Fibroblast of lung (primary cell): ENCODE measurements around the gene GHDC. TPM values are rescaled to one million over a fixed set of nuclear protein-coding genes. Genes with fewer than 3 reads are reported as not detected.
"Not testable (repeated sequence)": the region's sequence is repeated elsewhere in the genome, so short reads cannot be mapped to it uniquely, and the experiment has no call there.

Experiments used
- DNase-seq, 2 donors: peaks; one replicate each; pipeline versions ENCODE4 v3.0.0 to v3.0.0-alpha.2; 2010; ENCODE audit warnings: low read depth in 2 of 2
- H2AFZ ChIP-seq: 2 replicates; pipeline ENCODE4 v1.5.1; 2012; ENCODE audit warnings: low read length, control low read depth, inconsistent platforms
- H3K27ac ChIP-seq: 2 replicates; pipeline ENCODE4 v1.5.1; 2011; ENCODE audit warnings: low read length, control low read depth; ENCODE audit not compliant: insufficient read depth
- H3K27me3 ChIP-seq: 2 replicates; pipeline ENCODE4 v1.5.1; 2011; ENCODE audit warnings: mild to moderate bottlenecking, low read length; ENCODE audit not compliant: control insufficient read depth, insufficient read depth
- H3K36me3 ChIP-seq: 2 replicates; pipeline ENCODE4 v1.5.1; 2011; ENCODE audit warnings: low read length; ENCODE audit not compliant: control insufficient read depth, insufficient read depth
- H3K4me1 ChIP-seq: 2 replicates; pipeline ENCODE4 v1.5.1; 2011; ENCODE audit warnings: low read length; ENCODE audit not compliant: control insufficient read depth, insufficient read depth; ENCODE audit errors: extremely low read depth
- H3K4me2 ChIP-seq: 2 replicates; pipeline ENCODE4 v1.5.1; 2011; ENCODE audit warnings: low read length, control low read depth; ENCODE audit not compliant: insufficient read depth; ENCODE audit errors: extremely low read depth
- H3K4me3 ChIP-seq, 4 experiments: fragments of 200-600 bp in 1 of 4; sonication (generic) in 1 of 4; replicated peaks in 1 of 4; 2 replicates each; pipeline ENCODE4 v1.5.1; 2011 to 2016; ENCODE audit warnings: low read length in 4 of 4, low read depth in 3 of 4, mild to moderate bottlenecking in 3 of 4, control low read depth in 2 of 4, inconsistent platforms in 1 of 4, mixed read lengths in 1 of 4; ENCODE audit not compliant: insufficient read depth in 1 of 4; ENCODE audit errors: control extremely low read depth in 1 of 4
- H3K79me2 ChIP-seq: 2 replicates; pipeline ENCODE4 v1.5.1; 2012; ENCODE audit warnings: mild to moderate bottlenecking, low read length, inconsistent platforms; ENCODE audit not compliant: control insufficient read depth, insufficient read depth
- H3K9ac ChIP-seq: 2 replicates; pipeline ENCODE4 v1.5.1; 2011; ENCODE audit warnings: mild to moderate bottlenecking, low read length, control low read depth; ENCODE audit not compliant: insufficient read depth
- H3K9me3 ChIP-seq: 2 replicates; pipeline ENCODE4 v1.5.1; 2012; ENCODE audit warnings: low read depth, low read length; ENCODE audit not compliant: control insufficient read depth, insufficient read depth
- H4K20me1 ChIP-seq: 2 replicates; pipeline ENCODE4 v1.5.1; 2011; ENCODE audit warnings: low read length; ENCODE audit not compliant: control insufficient read depth, insufficient read depth; ENCODE audit errors: extremely low read depth
- CTCF ChIP-seq, 2 donors: IDR thresholded peaks in 1 of 2; conservative IDR thresholded peaks in 1 of 2; 1 replicate in 1 of 2; 2 replicates in 1 of 2; pipeline ENCODE4 v1.5.1; 2011 to 2012; ENCODE audit warnings: low read length in 2 of 2, control low read depth in 1 of 2, inconsistent platforms in 1 of 2, low read depth in 1 of 2, mild to moderate bottlenecking in 1 of 2
- EZH2 ChIP-seq: IDR thresholded peaks from 2 replicates; pipeline ENCODE4 v1.5.1; 2012; ENCODE audit warnings: low read length, control low read depth, mild to moderate bottlenecking; ENCODE audit errors: missing control alignments
- polyA plus RNA-seq, 2 donors: library from polyadenylated mRNA; depleted of rRNA in 1 of 2; stranded (reverse) in 1 of 2; unstranded in 1 of 2; fragments of >200 nt; gene quantifications; 2 replicates each; pipeline ENCODE4 v1.2.1, GENCODE V29; 2011 to 2012; ENCODE audit warnings: missing spikeins in 1 of 2
- total RNA-seq: library from RNA; depleted of rRNA; stranded (reverse); fragments of >200 nt; gene quantifications from 2 replicates; pipeline ENCODE4 v1.2.1, GENCODE V29; 2014

Gene GHDC
- total and polyA plus RNA-seq, 2 donors (not counting 1 experiment from before 2014, with no cell fraction given) = 6.7 to 26.6 TPM

DNA sequence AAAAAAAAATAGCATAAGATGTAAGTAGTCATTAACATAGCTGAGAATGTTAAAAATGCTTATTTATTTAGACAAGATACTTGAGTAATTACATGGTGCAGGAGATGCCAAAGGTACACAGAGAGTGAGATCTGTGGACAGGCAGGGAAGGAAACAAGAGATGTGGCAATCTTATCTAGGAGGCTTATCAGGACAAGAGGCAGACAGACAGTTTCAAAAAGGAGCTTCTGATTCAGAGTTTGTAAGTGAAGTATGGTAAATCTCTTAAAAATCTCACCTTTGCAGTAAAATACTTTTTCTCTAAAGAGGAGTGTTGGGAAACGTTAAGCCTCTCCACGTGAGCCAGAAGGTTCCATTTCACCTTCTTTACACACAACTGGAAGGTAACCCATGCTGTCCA lies 19.9 kb upstream of the GHDC start:
- H3K27ac ChIP-seq = no peak overlapping the region
- no peaks in the 10 kb centered on the region for H3K9me3 ChIP-seq
- no peak overlapping the region for H3K4me2 ChIP-seq
- H3K4me1 ChIP-seq = no peaks in the 10 kb centered on the region
- no peak overlapping the region for H2AFZ ChIP-seq
- H3K9ac ChIP-seq = no peak overlapping the region
- no peak for TF ChIP-seq EZH2
- TF ChIP-seq CTCF (conservative IDR thresholded peaks at IDR 0.05 in 1 of 2, IDR thresholded peaks at IDR 0.05 in 1 of 2; ENCODE audit: low read depth in 1 of 2, low read length in 2 of 2) = no peak
- H3K36me3 ChIP-seq = peaks cover 4% of the 10 kb centered on the region
- no peaks in the 10 kb centered on the region for H4K20me1 ChIP-seq
- no peak for DNase-seq
- H3K27me3 ChIP-seq = no peaks in the 10 kb centered on the region
- no peak overlapping the region for H3K4me3 ChIP-seq
- H3K79me2 ChIP-seq = no peaks in the 10 kb centered on the region

DNA sequence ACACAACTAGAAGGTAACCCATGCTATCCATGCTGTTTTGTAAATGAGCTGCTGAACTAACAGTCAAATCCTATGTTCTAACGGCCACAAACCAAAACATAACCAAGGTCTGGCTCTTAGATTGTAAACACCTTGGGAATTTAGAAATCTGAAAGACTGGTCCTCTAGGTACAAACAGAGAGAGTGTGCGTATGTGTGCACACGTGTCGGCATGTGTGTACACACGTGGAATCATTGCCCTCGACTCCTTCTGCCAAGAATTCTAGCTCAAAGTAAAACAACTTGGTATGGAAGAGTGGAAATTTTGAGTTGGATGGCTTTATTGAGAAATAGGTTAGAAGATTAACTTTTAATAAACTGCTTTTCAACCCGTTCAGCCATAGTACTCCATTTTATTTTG lies 18.1 kb upstream of the GHDC start:
- H3K27ac ChIP-seq = no peak overlapping the region
- no peak overlapping the region for H3K4me2 ChIP-seq
- H3K4me1 ChIP-seq = no peaks in the 10 kb centered on the region
- H3K4me3 ChIP-seq = no peak overlapping the region
- no peaks in the 10 kb centered on the region for H3K9me3 ChIP-seq
- no peaks in the 10 kb centered on the region for H4K20me1 ChIP-seq
- no peak overlapping the region for H2AFZ ChIP-seq
- H3K36me3 ChIP-seq = peaks cover 3% of the 10 kb centered on the region
- TF ChIP-seq EZH2 = no peak
- no peak for TF ChIP-seq CTCF (conservative IDR thresholded peaks at IDR 0.05 in 1 of 2, IDR thresholded peaks at IDR 0.05 in 1 of 2; ENCODE audit: low read depth in 1 of 2, low read length in 2 of 2)
- H3K79me2 ChIP-seq = no peaks in the 10 kb centered on the region
- DNase-seq = peak in 1 of 2 donors; percentile 9
- no peak overlapping the region for H3K9ac ChIP-seq
- H3K27me3 ChIP-seq = no peaks in the 10 kb centered on the region

DNA sequence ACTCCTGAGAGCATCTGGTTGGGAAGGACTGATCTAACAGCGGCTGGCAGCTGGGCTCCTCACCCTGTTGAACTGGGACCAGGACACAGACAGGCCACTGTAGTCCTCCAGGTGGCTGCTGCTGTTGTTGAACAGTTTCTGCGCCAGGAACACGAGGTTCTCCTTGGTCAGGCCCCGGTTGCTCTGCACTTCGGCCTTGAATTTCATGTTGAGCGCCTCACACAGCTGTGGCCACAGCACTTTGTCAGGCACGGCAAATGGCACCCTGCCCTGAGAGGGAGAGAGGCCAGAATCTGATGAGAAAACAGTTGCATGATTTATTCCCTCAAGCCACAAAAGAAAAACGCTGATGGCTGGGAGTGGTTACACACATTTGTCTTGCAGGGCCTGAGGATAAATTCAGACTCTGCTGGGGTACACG lies 17.6 kb upstream of the GHDC start:
- H3K27ac ChIP-seq = not testable (repeated sequence)

More for the DNA sequence above, 17.6 kb upstream of the GHDC start:
- DNase-seq = peak; percentile 52 to 69
- not testable (repeated sequence) for H3K79me2 ChIP-seq, H4K20me1 ChIP-seq, H3K4me3 ChIP-seq, H3K4me1 ChIP-seq, H3K9me3 ChIP-seq, H3K36me3 ChIP-seq, H3K27me3 ChIP-seq, H3K9ac ChIP-seq, H3K4me2 ChIP-seq, H2AFZ ChIP-seq
